Measurements from ENCODE around the gene FGFR3.

DNA sequence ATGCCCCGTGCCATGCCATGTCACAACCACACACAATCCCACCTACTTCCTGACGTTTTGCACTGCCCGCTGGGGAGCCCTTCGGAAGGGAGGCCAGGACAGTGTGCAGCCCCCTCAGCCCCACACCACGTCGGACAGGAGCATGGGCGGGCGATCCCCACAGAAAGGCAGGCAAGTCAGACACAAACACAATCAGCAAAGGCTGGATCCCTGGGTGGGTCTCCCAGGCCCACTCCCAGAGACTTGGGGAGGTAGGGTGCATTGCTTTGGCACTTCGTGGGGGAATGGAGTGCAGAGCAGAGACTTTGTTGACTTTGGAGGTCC, 48.8 kb downstream of the FGFR3 start:
- TF ChIP-seq, protein P1, sequence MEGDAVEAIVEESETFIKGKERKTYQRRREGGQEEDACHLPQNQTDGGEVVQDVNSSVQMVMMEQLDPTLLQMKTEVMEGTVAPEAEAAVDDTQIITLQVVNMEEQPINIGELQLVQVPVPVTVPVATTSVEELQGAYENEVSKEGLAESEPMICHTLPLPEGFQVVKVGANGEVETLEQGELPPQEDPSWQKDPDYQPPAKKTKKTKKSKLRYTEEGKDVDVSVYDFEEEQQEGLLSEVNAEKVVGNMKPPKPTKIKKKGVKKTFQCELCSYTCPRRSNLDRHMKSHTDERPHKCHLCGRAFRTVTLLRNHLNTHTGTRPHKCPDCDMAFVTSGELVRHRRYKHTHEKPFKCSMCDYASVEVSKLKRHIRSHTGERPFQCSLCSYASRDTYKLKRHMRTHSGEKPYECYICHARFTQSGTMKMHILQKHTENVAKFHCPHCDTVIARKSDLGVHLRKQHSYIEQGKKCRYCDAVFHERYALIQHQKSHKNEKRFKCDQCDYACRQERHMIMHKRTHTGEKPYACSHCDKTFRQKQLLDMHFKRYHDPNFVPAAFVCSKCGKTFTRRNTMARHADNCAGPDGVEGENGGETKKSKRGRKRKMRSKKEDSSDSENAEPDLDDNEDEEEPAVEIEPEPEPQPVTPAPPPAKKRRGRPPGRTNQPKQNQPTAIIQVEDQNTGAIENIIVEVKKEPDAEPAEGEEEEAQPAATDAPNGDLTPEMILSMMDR (IDR thresholded peaks at IDR 0.05), result no peak
- TF ChIP-seq POLR2A (IDR thresholded peaks at IDR 0.05) (no peak), POLR2AphosphoS5 (IDR thresholded peaks at IDR 0.05) (no peak)

Data from upper lobe of left lung (tissue), 4 donors.